SU-DHL-6 (cell line): ENCODE data around the gene GCNT2.

ENCODE experiments used
- H2AFZ ChIP-seq: fragments of 200-600 bp; sonication (generic); 2 replicates; pipeline ENCODE4 v1.6.1; 2014; ENCODE audit warnings: low read depth, mild to moderate bottlenecking, moderate library complexity, mixed read lengths, antibody characterized with exemption, low read length; ENCODE audit not compliant: severe bottlenecking
- H3F3A ChIP-seq: fragments of 200-600 bp; shearing (Covaris generic); 2 replicates; pipeline ENCODE4 v1.6.0; 2016; ENCODE audit warnings: antibody characterized with exemption, mild to moderate bottlenecking; ENCODE audit not compliant: insufficient read depth
- H3K27ac ChIP-seq: fragments of 200-600 bp; sonication (generic); 2 replicates; pipeline ENCODE4 v1.5.1; 2016; ENCODE audit warnings: low read depth, mild to moderate bottlenecking, low read length, moderate library complexity, mixed read lengths
- H3K27me3 ChIP-seq: fragments of 200-600 bp; sonication (generic), shearing (Covaris generic); 2 replicates; pipeline ENCODE4 v1.6.0; 2014; ENCODE audit warnings: mild to moderate bottlenecking, low read length
- H3K36me3 ChIP-seq: fragments of 200-600 bp; sonication (generic); 2 replicates; pipeline ENCODE4 v1.6.1; 2014; ENCODE audit warnings: mild to moderate bottlenecking, low read length, mixed read lengths
- H3K4me2 ChIP-seq: fragments of 300-600, 200-600 bp; shearing (Covaris generic), sonication (generic); 2 replicates; pipeline ENCODE4 v1.6.0; 2014; ENCODE audit warnings: low read length, low read depth, mild to moderate bottlenecking; ENCODE audit not compliant: poor library complexity, severe bottlenecking
- H3K4me3 ChIP-seq: fragments of 200-600 bp; sonication (generic); 2 replicates; pipeline ENCODE4 v1.5.1; 2014; ENCODE audit warnings: antibody characterized with exemption, low read length, mild to moderate bottlenecking, mixed read lengths; ENCODE audit not compliant: insufficient read depth, poor library complexity, severe bottlenecking
- H3K79me2 ChIP-seq: fragments of 200-600 bp; sonication (generic); 2 replicates; pipeline ENCODE4 v1.6.1; 2014; ENCODE audit warnings: mild to moderate bottlenecking, low read length, moderate library complexity; ENCODE audit not compliant: insufficient read depth
- H3K9ac ChIP-seq: fragments of 200-600 bp; sonication (generic); 2 replicates; pipeline ENCODE4 v1.7.0; 2014; ENCODE audit warnings: mild to moderate bottlenecking, low read length
- H3K9me2 ChIP-seq: fragments of 200-600 bp; sonication (generic); replicated peaks from 2 replicates; pipeline ENCODE4 v1.6.1; 2014; ENCODE audit warnings: low read length; ENCODE audit not compliant: insufficient read depth
- H3K9me3 ChIP-seq: fragments of 200-600 bp; sonication (generic); 2 replicates; pipeline ENCODE4 v1.6.1; 2014; ENCODE audit warnings: low read length, mixed read lengths; ENCODE audit not compliant: insufficient read depth
- H4K20me1 ChIP-seq: fragments of 200-600 bp; sonication (generic); 2 replicates; pipeline ENCODE4 v1.6.1; 2014; ENCODE audit warnings: low read depth, mild to moderate bottlenecking, antibody characterized with exemption, low read length, moderate library complexity, mixed read lengths
- EZH2phosphoT487 ChIP-seq: fragments of 200-600 bp; sonication (generic), shearing (Covaris generic); conservative IDR thresholded peaks from 2 replicates; pipeline ENCODE4 v1.6.1; 2018; ENCODE audit warnings: mild to moderate bottlenecking, antibody characterized with exemption, low read length, moderate library complexity, mixed read lengths
- TF ChIP-seq, protein P1 (sequence below): fragments of 200-600 bp; sonication (generic); IDR thresholded peaks from one replicate; pipeline ENCODE4 v1.5.1; 2017; ENCODE audit warnings: antibody characterized with exemption, mild to moderate bottlenecking, low read length, moderate library complexity; ENCODE audit not compliant: insufficient read depth, poor library complexity, severe bottlenecking

GCNT2 gene

DNA sequence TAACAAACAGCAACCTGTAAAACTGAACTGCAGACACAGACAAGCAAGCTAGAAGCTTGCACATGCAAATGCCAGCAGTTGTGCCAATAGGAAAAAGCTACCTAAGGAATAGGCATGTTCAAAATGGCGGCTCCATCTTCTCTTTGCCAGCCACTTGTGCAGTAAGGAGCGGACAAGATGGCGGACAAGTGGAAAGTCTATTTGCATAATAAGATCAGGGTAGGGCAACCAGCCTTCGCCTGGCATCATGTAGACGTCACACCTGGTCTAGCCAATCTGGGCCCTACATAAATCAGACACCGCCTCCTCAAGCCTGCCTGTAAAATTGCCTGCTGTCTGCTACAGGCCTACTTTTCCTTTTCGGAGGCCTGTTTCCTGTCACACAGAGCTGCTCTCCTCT, 155.3 kb downstream of the GCNT2 start:
- no peak for TF ChIP-seq EZH2phosphoT487
- TF ChIP-seq, protein P1, sequence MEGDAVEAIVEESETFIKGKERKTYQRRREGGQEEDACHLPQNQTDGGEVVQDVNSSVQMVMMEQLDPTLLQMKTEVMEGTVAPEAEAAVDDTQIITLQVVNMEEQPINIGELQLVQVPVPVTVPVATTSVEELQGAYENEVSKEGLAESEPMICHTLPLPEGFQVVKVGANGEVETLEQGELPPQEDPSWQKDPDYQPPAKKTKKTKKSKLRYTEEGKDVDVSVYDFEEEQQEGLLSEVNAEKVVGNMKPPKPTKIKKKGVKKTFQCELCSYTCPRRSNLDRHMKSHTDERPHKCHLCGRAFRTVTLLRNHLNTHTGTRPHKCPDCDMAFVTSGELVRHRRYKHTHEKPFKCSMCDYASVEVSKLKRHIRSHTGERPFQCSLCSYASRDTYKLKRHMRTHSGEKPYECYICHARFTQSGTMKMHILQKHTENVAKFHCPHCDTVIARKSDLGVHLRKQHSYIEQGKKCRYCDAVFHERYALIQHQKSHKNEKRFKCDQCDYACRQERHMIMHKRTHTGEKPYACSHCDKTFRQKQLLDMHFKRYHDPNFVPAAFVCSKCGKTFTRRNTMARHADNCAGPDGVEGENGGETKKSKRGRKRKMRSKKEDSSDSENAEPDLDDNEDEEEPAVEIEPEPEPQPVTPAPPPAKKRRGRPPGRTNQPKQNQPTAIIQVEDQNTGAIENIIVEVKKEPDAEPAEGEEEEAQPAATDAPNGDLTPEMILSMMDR, result no peak
- Histone ChIP-seq H3K36me3 (no peaks in the 10 kb centered on the region), H3K9me3 (0 out of 2 replicates have a peak, but pooled peaks cover 1% of the 10 kb centered on the region), H3K4me2 (no peak overlapping the region), H3K27me3 (no peaks in the 10 kb centered on the region), H2AFZ (no peak overlapping the region), H3K79me2 (no peaks in the 10 kb centered on the region), H3F3A (no peaks in the 10 kb centered on the region), H3K27ac (no peak overlapping the region), H3K4me3 (no peak overlapping the region), H3K9me2 (no peaks in the 10 kb centered on the region), H4K20me1 (no peaks in the 10 kb centered on the region), H3K9ac (no peak overlapping the region)

DNA sequence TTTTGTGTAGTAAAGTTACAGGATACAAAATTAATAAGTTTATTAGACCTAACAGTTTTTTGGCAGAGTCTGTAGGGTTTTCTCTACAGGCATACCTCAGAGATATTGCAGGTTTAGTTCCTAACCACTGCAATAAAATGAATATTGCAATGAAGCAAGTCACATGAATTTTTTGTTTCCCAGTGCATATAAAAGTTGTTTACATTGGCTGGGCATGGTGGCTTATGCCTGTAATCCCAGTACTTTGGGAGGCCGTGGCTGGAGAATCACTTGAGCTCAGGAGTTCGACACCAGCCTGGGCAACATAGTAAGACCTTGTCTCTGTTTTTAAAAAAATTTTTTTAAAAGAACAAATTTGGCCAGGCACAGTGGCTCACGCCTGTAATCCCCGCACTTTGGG, 157.3 kb downstream of the GCNT2 start:
- no peak overlapping the region for H3K4me2 ChIP-seq
- TF ChIP-seq, protein P1, result no peak
- no peak for TF ChIP-seq EZH2phosphoT487

More for the DNA sequence above, 157.3 kb downstream of the GCNT2 start:
- Histone ChIP-seq H4K20me1 (no peaks in the 10 kb centered on the region), H3K9ac (no peak overlapping the region), H3F3A (no peaks in the 10 kb centered on the region), H3K79me2 (no peaks in the 10 kb centered on the region), H2AFZ (no peak overlapping the region), H3K36me3 (no peaks in the 10 kb centered on the region), H3K9me2 (no peaks in the 10 kb centered on the region), H3K27ac (no peak overlapping the region), H3K9me3 (peaks cover 16% of the 10 kb centered on the region; the same call in 1 of the 2 replicates), H3K4me3 (no peak overlapping the region), H3K27me3 (no peaks in the 10 kb centered on the region)
